ENCODE results near the gene MC1R.
A peak's percentile ranks its signal among the peaks of the same experiment; 100 is the strongest.
"Not testable (repeated sequence)": the region's sequence is repeated elsewhere in the genome, so short reads cannot be mapped to it uniquely, and the experiment has no call there.

MC1R gene

DNA sequence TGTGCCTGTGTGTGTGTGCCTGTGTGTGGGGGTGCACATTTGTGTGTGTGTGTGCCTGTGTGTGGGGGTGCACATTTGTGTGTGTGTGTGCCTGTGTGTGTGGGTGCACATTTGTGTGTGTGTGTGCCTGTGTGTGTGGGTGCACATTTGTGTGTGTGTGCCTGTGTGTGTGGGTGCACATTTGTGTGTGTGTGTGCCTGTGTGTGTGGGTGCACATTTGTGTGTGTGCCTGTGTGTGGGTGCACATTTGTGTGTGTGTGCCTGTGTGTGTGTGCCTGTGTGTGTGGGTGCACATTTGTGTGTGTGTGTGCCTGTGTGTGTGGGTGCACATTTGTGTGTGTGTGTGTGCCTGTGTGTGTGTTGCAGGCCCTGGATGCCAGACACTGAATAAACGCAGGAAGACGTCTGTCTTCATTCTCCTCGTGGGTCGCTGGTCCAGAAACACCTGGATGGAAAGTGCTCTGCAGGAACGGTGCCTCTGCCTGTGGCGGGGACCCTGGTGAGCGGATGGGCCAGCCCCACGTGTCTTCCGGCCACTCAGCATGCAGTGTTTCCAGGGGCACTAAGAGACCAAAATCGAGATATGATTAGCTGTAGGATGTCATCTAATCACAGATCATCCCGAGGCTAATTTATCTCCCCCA lies 3.9 kb upstream of the MC1R start:
- DNase-seq (ENCODE audit: low read depth) = not testable (repeated sequence)

- no peak for DNase-seq (ENCODE audit: low read depth)
Measured at GRCh38 chr16:89915303-89916232, 3.1 kb upstream of the MC1R start.

- DNase-seq (ENCODE audit: low read depth) = peak; percentile 57
Measured at GRCh38 chr16:89917773-89918452, 749 bp upstream of the MC1R start.

DNA sequence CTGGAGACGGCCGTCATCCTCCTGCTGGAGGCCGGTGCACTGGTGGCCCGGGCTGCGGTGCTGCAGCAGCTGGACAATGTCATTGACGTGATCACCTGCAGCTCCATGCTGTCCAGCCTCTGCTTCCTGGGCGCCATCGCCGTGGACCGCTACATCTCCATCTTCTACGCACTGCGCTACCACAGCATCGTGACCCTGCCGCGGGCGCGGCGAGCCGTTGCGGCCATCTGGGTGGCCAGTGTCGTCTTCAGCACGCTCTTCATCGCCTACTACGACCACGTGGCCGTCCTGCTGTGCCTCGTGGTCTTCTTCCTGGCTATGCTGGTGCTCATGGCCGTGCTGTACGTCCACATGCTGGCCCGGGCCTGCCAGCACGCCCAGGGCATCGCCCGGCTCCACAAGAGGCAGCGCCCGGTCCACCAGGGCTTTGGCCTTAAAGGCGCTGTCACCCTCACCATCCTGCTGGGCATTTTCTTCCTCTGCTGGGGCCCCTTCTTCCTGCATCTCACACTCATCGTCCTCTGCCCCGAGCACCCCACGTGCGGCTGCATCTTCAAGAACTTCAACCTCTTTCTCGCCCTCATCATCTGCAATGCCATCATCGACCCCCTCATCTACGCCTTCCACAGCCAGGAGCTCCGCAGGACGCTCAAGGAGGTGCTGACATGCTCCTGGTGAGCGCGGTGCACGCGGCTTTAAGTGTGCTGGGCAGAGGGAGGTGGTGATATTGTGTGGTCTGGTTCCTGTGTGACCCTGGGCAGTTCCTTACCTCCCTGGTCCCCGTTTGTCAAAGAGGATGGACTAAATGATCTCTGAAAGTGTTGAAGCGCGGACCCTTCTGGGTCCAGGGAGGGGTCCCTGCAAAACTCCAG lies 1.1 kb downstream of the MC1R start:
- DNase-seq (ENCODE audit: low read depth) = no peak

DNA sequence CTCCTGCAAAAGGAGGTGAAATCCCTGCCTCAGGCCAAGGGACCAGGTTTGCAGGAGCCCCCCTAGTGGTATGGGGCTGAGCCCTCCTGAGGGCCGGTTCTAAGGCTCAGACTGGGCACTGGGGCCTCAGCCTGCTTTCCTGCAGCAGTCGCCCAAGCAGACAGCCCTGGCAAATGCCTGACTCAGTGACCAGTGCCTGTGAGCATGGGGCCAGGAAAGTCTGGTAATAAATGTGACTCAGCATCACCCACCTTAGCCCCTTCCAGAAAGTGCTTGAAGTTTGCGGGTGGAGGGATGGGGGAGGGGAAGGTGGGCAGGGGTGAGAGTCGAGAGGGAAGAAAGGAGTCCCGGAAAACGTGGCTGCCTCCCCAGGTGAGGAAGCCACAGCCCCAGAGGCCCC lies 2.1 kb downstream of the MC1R start:
- DNase-seq (ENCODE audit: low read depth) = no peak

DNA sequence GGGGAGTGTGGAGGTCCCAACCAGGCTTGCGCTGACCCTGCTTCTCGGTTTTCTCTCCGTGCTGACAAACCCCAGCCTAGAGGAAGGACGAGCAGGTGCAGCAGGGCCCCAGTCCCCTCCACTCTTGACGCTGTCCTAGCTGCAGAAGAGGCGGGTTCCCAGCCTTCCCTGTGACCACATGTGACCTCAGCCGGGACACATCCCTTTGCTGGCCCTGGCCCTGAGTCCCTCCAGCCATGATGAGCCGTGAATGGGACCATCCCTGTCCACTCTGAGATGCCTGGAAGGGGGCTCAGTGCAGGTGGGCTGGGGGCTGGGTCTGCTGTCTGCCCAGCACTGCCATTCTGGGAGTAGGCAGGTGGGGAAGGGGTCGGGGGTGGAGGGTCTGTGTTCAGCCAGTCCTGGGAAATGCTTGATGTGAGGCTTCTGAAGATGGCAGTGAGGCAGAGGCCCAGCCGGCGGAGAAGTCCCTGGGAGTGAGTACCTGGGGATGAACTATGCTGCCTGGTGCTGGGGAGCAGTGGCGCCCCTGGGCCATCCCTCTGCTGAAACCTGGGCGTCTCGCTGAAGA lies 2.6 kb downstream of the MC1R start:
- DNase-seq (ENCODE audit: low read depth) = no peak

GRCh38 chr16:89921702-89922476 lies 3.2 kb downstream of the MC1R start:
- DNase-seq (ENCODE audit: low read depth) = no peak

DNA sequence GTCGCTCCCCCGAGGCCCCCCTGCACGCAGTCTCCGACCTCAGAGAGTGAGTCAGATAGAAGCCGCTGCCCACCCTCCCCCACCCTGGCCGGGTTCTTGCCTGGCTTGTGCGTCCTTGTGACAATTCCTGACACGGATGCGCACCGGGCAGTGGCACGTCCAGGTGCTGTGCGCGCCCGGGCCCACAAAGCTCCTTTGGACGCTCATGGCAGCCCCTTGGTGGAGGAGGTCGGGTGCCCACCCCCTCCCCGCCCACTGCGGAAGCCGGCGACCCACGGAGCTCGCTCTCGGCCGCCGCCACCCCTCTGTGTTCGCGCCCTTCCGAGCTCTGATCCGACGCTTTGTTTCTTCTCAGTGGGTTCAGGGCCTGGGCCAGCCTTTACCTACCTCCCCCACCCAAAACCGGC lies 3.8 kb downstream of the MC1R start:
- no peak for DNase-seq (ENCODE audit: low read depth)

DNA sequence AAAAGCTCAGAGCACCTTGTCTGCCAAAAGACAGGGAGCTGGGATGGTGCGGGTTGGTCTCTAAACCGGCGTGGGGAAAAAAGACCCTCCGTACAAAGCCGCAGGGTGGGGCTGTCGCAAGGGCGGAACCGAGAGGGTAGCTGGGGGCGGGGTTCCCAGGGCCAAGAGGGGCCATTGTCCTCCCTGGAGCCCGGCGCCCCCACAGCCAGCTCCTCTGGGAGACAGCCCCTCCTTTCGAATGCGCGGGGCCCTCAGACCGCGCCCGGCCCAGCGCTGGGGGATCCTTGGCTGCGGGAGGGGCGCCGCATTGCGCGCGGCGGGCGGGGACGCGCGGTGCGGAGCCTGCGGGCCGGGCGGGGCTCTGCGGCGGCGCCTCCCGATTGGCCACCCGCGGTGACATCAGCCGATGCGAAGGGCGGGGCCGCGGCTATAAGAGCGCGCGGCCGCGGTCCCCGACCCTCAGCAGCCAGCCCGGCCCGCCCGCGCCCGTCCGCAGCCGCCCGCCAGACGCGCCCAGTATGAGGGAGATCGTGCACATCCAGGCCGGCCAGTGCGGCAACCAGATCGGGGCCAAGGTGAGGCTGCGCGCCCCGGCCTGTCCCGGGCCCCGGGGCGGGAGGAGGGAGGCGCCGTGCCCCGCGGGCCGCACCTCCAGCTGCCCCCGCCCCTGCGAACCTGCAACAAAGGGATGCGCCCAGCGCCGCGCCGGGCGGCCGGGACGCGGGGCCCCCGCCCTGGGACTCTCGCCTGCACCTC lies 4.4 kb downstream of the MC1R start, which contains the start of gene TUBB3:
Gene TUBB3, plus strand, starts transcription at position 459 of the 756 bp plus-strand sequence. Its CDS starts 60 bp downstream, at position 519.
- DNase-seq (ENCODE audit: low read depth) = no peak

DNA sequence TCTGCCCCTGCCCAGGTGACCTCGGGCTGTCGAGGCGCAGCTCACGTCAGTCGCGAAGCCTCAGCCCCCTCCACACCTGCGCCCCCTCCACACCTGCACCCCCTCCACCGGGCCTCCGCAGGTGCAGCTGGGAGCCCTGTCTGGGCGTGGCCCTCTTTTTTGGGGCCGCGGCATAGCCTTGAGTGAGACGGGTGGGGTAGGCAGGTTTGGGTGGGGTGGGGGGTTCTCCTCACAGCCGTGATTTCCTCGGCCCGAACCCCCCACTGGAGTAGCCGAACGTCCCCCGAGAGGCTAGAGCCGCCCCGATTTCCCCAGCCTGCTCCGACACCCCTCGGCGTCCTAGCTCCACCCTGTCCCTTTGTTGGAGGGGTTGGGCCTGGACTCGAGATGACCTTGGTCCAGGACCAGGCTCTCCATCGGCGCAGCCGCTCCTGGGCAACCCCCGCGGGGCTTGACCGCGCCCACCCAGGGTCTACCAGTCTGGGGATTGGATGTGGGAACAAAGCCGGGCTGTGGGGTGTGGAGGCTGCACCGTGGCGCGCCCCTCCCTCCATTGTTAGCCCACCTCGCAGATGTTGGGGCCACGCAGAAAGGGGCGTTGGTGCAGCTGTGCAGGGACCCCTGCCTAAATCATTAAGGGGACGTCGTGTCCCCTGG lies 5.1 kb downstream of the MC1R start:
- DNase-seq (ENCODE audit: low read depth) = no peak

GRCh38 chr16:89924297-89924924 lies 5.7 kb downstream of the MC1R start:
- no peak for DNase-seq (ENCODE audit: low read depth)

- no peak for DNase-seq (ENCODE audit: low read depth)
Measured at GRCh38 chr16:89924925-89925307, 6.3 kb downstream of the MC1R start.

- DNase-seq (ENCODE audit: low read depth) = no peak
Measured at GRCh38 chr16:89925596-89926079, 7.0 kb downstream of the MC1R start.

GRCh38 chr16:89931305-89931896 lies 12.7 kb downstream of the MC1R start:
- no peak for DNase-seq (ENCODE audit: low read depth)

DNA sequence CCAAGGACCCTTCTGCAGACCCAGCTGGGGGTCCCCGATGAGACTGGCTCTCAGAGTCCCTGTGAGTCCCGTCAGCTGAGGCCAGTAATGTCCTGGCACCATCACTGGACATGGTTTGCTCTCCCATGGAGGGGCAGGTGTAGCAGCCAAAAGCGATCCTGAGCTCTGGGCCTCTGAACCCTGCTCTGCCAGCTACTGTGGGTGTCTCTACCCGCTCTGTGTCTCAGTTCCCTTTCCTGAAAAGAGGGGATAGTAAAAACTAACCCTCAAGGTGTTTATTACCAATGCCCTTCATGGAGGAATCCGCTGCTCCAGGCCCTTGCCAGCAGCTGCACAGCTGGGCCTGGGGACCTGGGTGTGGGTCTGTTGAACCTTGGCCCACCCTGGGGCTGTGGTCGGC lies 13.3 kb downstream of the MC1R start:
- no peak for DNase-seq (ENCODE audit: low read depth)

DNA sequence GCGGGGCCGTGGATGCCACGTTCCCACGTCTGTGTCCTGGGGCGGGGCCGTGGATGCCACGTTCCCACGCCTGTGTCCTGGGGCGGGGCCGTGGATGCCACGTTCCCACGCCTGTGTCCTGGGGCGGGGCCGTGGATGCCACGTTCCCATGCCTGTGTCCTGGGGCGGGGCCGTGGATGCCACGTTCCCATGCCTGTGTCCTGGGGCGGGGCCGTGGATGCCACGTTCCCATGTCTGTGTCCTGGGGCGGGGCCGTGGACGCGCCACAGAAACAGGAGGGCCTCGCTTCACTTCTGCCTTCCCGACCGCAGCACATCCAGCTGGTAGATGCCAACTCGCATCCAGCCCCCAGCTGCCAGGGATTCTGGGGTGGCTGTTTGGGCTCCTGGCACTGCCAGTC lies 15.4 kb downstream of the MC1R start:
- DNase-seq (ENCODE audit: low read depth) = not testable (repeated sequence)

DNA sequence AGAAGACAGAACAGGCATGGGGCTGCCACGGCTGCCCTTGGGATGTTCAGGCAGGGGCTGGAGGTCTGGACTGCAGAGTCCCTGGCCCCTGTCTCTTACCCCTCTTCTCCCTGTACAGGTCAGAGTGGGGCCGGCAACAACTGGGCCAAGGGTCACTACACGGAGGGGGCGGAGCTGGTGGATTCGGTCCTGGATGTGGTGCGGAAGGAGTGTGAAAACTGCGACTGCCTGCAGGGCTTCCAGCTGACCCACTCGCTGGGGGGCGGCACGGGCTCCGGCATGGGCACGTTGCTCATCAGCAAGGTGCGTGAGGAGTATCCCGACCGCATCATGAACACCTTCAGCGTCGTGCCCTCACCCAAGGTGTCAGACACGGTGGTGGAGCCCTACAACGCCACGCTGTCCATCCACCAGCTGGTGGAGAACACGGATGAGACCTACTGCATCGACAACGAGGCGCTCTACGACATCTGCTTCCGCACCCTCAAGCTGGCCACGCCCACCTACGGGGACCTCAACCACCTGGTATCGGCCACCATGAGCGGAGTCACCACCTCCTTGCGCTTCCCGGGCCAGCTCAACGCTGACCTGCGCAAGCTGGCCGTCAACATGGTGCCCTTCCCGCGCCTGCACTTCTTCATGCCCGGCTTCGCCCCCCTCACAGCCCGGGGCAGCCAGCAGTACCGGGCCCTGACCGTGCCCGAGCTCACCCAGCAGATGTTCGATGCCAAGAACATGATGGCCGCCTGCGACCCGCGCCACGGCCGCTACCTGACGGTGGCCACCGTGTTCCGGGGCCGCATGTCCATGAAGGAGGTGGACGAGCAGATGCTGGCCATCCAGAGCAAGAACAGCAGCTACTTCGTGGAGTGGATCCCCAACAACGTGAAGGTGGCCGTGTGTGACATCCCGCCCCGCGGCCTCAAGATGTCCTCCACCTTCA lies 16.2 kb downstream of the MC1R start:
- DNase-seq (ENCODE audit: low read depth) = no peak

All from activated T-cell treated with anti-CD3 and anti-CD28 coated beads for 24 hours (primary cell).